PC-9 (cell line): ENCODE results near the gene KRT16.

Experiments
- CTCF ChIP-seq: fragments of 200-600 bp; sonication (generic); conservative IDR thresholded peaks from 2 replicates; pipeline ENCODE4 v1.6.1; 2017; ENCODE audit warnings: mixed run types, antibody characterized with exemption, mild to moderate bottlenecking, moderate library complexity
- EZH2 ChIP-seq: fragments of 200-600 bp; sonication (generic); IDR thresholded peaks from 2 replicates; pipeline ENCODE4 v1.8.0; 2017; ENCODE audit warnings: antibody characterized with exemption, low read depth

GRCh38 chr17:41631898-41632285 is 19.3 kb upstream of the KRT16 start:
- TF ChIP-seq CTCF (no peak), EZH2 (no peak)
